ENCODE data around the gene PADI6. TPM values are rescaled to one million over a fixed set of nuclear protein-coding genes. Genes with fewer than 3 reads are reported as not detected.

The PADI6 gene
- total and polyA plus RNA-seq, 9 of the 15 experiments (the other 6 are each of a cell fraction or from before 2014, with no cell fraction given) = not detected

GRCh38 chr1:17439250-17440073 is 67.5 kb downstream of the PADI6 start, which contains the start of gene RCC2 (continued):
- TF ChIP-seq ZBTB40 (IDR thresholded peaks at IDR 0.05) (no peak; the same call in none of the 2 replicates), ZBTB40 (CRISPR knock-in tag; IDR thresholded peaks at IDR 0.05) (no peak), ZNF316 (IDR thresholded peaks at IDR 0.05) (no peak), PRPF4 (IDR thresholded peaks at IDR 0.05; ENCODE audit: insufficient read depth, low read depth, low read length, poor library complexity, severe bottlenecking) (no peak), POLR3A (IDR thresholded peaks at IDR 0.05; ENCODE audit: borderline replicate concordance, extremely low read depth, insufficient read depth, insufficient read length) (no peak), ZNF830 (CRISPR knock-in tag; IDR thresholded peaks at IDR 0.05) (no peak), PHF8 (IDR thresholded peaks at IDR 0.05; ENCODE audit: borderline replicate concordance, low read length) (peak; percentile 88), ZNF324 (CRISPR knock-in tag; IDR thresholded peaks at IDR 0.05) (no peak)
- TF ChIP-seq, protein P1, sequence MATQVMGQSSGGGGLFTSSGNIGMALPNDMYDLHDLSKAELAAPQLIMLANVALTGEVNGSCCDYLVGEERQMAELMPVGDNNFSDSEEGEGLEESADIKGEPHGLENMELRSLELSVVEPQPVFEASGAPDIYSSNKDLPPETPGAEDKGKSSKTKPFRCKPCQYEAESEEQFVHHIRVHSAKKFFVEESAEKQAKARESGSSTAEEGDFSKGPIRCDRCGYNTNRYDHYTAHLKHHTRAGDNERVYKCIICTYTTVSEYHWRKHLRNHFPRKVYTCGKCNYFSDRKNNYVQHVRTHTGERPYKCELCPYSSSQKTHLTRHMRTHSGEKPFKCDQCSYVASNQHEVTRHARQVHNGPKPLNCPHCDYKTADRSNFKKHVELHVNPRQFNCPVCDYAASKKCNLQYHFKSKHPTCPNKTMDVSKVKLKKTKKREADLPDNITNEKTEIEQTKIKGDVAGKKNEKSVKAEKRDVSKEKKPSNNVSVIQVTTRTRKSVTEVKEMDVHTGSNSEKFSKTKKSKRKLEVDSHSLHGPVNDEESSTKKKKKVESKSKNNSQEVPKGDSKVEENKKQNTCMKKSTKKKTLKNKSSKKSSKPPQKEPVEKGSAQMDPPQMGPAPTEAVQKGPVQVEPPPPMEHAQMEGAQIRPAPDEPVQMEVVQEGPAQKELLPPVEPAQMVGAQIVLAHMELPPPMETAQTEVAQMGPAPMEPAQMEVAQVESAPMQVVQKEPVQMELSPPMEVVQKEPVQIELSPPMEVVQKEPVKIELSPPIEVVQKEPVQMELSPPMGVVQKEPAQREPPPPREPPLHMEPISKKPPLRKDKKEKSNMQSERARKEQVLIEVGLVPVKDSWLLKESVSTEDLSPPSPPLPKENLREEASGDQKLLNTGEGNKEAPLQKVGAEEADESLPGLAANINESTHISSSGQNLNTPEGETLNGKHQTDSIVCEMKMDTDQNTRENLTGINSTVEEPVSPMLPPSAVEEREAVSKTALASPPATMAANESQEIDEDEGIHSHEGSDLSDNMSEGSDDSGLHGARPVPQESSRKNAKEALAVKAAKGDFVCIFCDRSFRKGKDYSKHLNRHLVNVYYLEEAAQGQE (IDR thresholded peaks at IDR 0.05; ENCODE audit: borderline replicate concordance) = 0 out of 2 replicates have a peak, but pooled peaks have one; percentile 10
- TF ChIP-seq, protein P1 (CRISPR knock-in tag; IDR thresholded peaks at IDR 0.05; ENCODE audit: low read depth) = no peak
